Thymus (tissue), 11 donors: Measurements from ENCODE around the gene PCDHB12. TPM values are rescaled to one million over a fixed set of nuclear protein-coding genes. Genes with fewer than 3 reads are reported as not detected.
"Not testable (repeated sequence)": the region's sequence is repeated elsewhere in the genome, so short reads cannot be mapped to it uniquely, and the experiment has no call there.

ENCODE experiments used
- DNase-seq, 9 donors: peaks; one replicate each; pipeline ENCODE4 v3.0.0-alpha.2; 2013; ENCODE audit warnings: low spot score in 9 of 9, low read depth in 6 of 9, missing footprints in 1 of 9
- H3K27ac ChIP-seq, 2 donors: one replicate each; pipeline ENCODE4 v1.5.1; 2013; ENCODE audit warnings: control low read depth in 1 of 2, low read depth in 1 of 2, low read length in 1 of 2, mild to moderate bottlenecking in 1 of 2, moderate library complexity in 1 of 2
- H3K27me3 ChIP-seq, 2 donors: one replicate each; pipeline ENCODE4 v1.5.1; 2013; ENCODE audit warnings: low read length in 1 of 2; ENCODE audit not compliant: control insufficient read depth in 2 of 2, insufficient read depth in 1 of 2
- H3K36me3 ChIP-seq, 2 donors: one replicate each; pipeline ENCODE4 v1.5.1; 2013; ENCODE audit warnings: low read length in 1 of 2, mild to moderate bottlenecking in 1 of 2, moderate library complexity in 1 of 2; ENCODE audit not compliant: control insufficient read depth in 2 of 2, insufficient read depth in 2 of 2
- H3K4me1 ChIP-seq, 2 donors: one replicate each; pipeline ENCODE4 v1.5.1; 2013; ENCODE audit warnings: low read length in 2 of 2; ENCODE audit not compliant: control insufficient read depth in 2 of 2, insufficient read depth in 2 of 2
- H3K4me3 ChIP-seq, 2 donors: one replicate each; pipeline ENCODE4 v1.5.1; 2013; ENCODE audit warnings: low read length in 2 of 2, control low read depth in 1 of 2, mild to moderate bottlenecking in 1 of 2
- H3K9me3 ChIP-seq, 2 donors: one replicate each; pipeline ENCODE4 v1.5.1; 2013; ENCODE audit warnings: low read length in 1 of 2, mild to moderate bottlenecking in 1 of 2; ENCODE audit not compliant: control insufficient read depth in 2 of 2, insufficient read depth in 1 of 2
- WGBS: extraction: QIAGEN DNeasy Blood & Tissue Kit; methylation state at CpG from one replicate; pipeline ENCODE4 v1.1.7; 2013; 5-methylcytosine and 5-hydroxymethylcytosine counted together
- polyA plus RNA-seq: library from polyadenylated mRNA; stranded (reverse); fragments of 200-250 nt; gene quantifications from one replicate; pipeline ENCODE4 v1.2.3, GENCODE V29; 2013
- total RNA-seq: library from RNA; stranded (reverse); fragments of 120-200 nt; gene quantifications from one replicate; pipeline ENCODE4 v1.2.4, GENCODE V29; 2013
- donor health status: healthy.

The PCDHB12 gene
- total and polyA plus RNA-seq, 2 donors: 0.18 to 0.19 TPM

DNA sequence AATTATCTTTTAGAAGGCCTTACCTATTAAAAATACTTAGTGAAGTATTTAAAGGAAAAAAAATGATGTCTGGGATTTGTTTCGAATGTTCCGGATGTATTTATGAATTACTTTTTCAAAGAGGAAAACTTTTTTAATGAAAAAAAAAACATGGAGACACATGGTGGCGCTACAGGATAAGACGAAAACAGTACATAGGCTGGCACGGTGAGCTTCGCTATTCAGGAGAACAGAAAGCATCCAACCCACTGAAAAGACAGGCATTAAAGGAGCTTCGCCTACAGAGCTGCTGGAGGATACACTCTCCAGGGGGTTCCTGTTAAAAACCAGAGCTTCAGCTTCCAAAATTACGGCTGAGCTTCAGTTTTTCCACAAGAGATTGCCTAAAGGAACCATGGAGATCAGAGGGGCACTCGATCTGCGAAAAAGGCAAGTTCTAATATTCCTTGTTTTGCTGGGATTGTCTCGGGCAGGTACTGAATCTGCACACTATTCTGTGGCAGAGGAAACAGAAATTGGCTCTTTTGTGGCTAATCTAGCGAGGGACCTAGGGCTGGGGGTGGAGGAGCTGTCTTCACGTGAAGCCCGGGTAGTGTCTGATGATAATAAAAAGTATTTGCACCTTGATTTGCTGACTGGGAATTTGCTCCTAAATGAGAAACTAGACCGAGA, 14.7 kb downstream of the PCDHB12 start, which contains the start of gene PCDHB14:
PCDHB14 (plus strand) TSS at position 232 of the 672 bp plus-strand sequence; CDS start at position 395, 163 bp downstream.
- 29% methylated on average over 15 of the region's 15 CpGs for WGBS
- Histone ChIP-seq H3K27ac (no peak within 1 kb of the TSS), H3K4me3 (no peak within 1 kb of the TSS), H3K4me1 (no peaks in the 10 kb centered on the region), H3K9me3 (peaks cover 0 to 4% of the 10 kb centered on the region in 2 donors), H3K27me3 (peaks cover 0 to 31% of the 10 kb centered on the region in 2 donors), H3K36me3 (no peaks in the 10 kb centered on the region)
- peak in 3 of 9 donors; percentile 2 to 29 (median 6) for DNase-seq

DNA sequence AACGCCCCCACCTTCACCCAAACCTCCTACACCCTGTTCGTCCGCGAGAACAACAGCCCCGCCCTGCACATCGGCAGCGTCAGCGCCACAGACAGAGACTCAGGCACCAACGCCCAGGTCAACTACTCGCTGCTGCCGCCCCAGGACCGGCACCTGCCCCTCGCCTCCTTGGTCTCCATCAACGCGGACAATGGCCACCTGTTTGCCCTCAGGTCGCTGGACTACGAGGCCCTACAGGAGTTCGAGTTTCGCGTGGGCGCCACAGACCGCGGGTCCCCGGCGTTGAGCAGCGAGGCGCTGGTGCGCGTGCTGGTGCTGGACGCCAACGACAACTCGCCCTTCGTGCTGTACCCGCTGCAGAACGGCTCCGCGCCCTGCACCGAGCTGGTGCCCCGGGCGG, 16.3 kb downstream of the PCDHB12 start:
- H3K27ac ChIP-seq, H3K9me3 ChIP-seq, H3K4me1 ChIP-seq, DNase-seq, H3K36me3 ChIP-seq, H3K4me3 ChIP-seq: not testable (repeated sequence)
- 35% methylated on average over 35 of the region's 40 CpGs for WGBS
- H3K27me3 ChIP-seq: peaks cover 0 to 29% of the 10 kb centered on the region in 2 donors

DNA sequence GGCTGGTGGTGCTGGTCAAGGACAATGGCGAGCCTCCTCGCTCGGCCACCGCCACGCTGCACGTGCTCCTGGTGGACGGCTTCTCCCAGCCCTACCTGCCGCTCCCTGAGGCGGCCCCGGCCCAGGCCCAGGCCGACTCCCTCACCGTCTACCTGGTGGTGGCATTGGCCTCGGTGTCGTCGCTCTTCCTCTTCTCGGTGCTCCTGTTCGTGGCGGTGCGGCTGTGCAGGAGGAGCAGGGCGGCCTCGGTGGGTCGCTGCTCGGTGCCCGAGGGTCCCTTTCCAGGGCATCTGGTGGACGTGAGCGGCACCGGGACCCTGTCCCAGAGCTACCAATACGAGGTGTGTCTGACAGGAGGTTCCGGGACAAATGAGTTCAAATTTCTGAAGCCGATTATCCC, 16.9 kb downstream of the PCDHB12 start:
- not testable (repeated sequence) for DNase-seq, H3K4me3 ChIP-seq, H3K36me3 ChIP-seq, H3K4me1 ChIP-seq, H3K9me3 ChIP-seq, H3K27ac ChIP-seq
- H3K27me3 ChIP-seq: peaks cover 0 to 29% of the 10 kb centered on the region in 2 donors
- 43% methylated on average over 23 of the region's 30 CpGs for WGBS

DNA sequence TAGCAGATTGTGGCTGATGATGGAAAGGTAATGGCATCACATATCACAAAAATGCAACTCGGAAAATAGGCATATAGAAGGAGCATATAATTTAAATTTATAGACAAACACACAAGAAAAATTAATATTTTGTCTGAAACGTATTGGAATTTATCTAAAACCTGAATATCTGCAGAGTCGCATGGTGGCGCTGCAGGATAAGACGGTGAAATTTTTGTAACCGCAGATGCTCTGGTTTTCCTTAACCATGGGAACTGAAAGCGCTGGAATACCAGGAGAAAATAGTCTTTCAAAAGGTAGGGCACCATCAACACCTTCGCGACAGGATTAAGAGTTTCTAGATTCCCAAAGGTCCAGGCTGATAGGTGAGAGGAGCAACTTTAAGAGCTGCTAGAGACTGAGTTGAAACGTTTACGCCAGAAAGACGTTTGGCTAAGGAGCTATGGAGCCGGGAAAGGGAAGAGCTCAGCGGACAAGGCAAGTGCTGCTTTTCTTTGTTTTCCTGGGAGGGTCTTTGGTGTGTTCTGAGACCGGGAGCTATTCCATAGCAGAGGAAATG, 25.7 kb downstream of the PCDHB12 start:
- WGBS: 10% methylated on average over 15 of the region's 15 CpGs
- H3K9me3 ChIP-seq: peaks cover 2 to 7% of the 10 kb centered on the region in 2 donors
- no peaks in the 10 kb centered on the region for H3K36me3 ChIP-seq
- DNase-seq: no peak
- no peaks in the 10 kb centered on the region for H3K4me1 ChIP-seq
- H3K4me3 ChIP-seq: no peak overlapping the region
- peaks cover 0 to 27% of the 10 kb centered on the region in 2 donors for H3K27me3 ChIP-seq
- no peak overlapping the region for H3K27ac ChIP-seq

DNA sequence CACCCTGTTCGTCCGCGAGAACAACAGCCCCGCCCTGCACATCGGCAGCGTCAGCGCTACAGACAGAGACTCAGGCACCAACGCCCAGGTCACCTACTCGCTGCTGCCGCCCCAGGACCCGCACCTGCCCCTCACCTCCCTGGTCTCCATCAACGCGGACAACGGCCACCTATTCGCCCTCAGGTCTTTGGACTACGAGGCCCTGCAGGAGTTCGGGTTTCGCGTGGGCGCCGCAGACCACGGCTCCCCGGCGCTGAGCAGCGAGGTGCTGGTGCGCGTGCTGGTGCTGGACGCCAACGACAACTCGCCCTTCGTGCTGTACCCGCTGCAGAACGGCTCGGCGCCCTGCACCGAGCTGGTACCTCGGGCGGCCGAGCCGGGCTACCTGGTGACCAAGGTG, 27.4 kb downstream of the PCDHB12 start:
- H3K4me1 ChIP-seq, H3K27ac ChIP-seq, H3K36me3 ChIP-seq, H3K4me3 ChIP-seq, DNase-seq: not testable (repeated sequence)
- H3K9me3 ChIP-seq: peaks cover 2 to 10% of the 10 kb centered on the region in 2 donors
- 40% methylated on average over 40 of the region's 40 CpGs for whole genome bisulfite sequencing
- peaks cover 0 to 37% of the 10 kb centered on the region in 2 donors for H3K27me3 ChIP-seq

DNA sequence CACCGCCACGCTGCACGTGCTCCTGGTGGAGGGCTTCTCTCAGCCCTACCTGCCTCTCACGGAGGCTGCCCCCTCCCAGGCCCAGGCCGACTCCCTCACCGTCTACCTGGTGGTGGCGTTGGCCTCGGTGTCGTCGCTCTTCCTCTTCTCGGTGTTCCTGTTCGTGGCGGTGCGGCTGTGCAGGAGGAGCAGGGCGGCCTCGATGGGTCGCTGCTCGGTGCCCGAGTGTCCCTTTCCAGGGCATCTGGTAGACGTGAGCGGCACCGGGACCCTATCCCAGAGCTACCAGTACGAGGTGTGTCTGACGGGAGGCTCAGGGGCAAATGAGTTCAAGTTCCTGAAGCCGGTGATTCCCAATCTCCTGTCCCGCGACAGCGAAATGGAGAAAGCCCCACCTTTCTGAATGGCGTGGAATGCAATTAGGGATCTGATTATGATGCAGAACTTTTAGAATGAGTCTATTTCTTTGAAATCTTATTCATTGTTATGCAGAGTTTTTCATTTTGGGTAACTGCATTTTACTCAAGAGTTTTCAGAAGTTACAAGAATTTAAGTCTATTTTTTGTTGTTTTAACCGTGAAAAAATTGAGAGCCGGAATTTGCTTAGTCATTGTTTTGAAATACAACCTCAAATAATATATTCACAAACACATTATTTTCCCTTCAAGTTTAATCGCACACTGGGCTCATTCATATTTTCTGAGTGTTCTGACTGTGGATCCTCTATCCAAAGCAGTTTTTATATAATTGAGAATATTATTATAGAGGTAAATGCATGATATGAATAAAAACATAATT, 28.2 kb downstream of the PCDHB12 start:
- 30% methylated on average over 32 of the region's 32 CpGs for WGBS
- Histone ChIP-seq H3K4me1 (no peaks in the 10 kb centered on the region), H3K27ac (no peak overlapping the region), H3K36me3 (no peaks in the 10 kb centered on the region), H3K4me3 (no peak overlapping the region), H3K27me3 (peaks cover 0 to 45% of the 10 kb centered on the region in 2 donors), H3K9me3 (peaks cover 4 to 18% of the 10 kb centered on the region in 2 donors)
- no peak for DNase-seq

DNA sequence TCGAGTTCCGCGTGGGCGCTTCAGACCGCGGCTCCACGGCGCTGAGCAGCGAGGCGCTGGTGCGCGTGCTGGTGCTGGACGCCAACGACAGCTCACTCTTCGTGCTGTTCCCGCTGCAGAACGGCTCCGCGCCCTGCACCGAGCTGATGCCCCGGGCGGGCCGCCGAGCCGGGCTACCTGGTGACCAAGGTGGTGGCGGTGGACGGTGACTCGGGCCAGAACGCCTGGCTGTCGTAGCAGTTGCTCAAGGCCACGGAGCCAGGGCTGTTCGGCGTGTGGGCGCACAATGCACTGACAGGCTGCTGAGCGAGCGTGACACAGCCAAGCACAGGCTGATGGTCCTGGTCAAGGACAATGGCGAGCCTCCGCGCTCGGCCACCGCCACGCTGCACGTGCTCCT, 33.0 kb downstream of the PCDHB12 start:
- Histone ChIP-seq H3K9me3 (peaks cover 4 to 29% of the 10 kb centered on the region in 2 donors), H3K4me1 (no peaks in the 10 kb centered on the region), H3K27ac (no peak overlapping the region), H3K27me3 (peaks cover 0 to 30% of the 10 kb centered on the region in 2 donors), H3K36me3 (no peaks in the 10 kb centered on the region), H3K4me3 (no peak overlapping the region)
- 44% methylated on average over 43 of the region's 43 CpGs for WGBS
- no peak for DNase-seq

DNA sequence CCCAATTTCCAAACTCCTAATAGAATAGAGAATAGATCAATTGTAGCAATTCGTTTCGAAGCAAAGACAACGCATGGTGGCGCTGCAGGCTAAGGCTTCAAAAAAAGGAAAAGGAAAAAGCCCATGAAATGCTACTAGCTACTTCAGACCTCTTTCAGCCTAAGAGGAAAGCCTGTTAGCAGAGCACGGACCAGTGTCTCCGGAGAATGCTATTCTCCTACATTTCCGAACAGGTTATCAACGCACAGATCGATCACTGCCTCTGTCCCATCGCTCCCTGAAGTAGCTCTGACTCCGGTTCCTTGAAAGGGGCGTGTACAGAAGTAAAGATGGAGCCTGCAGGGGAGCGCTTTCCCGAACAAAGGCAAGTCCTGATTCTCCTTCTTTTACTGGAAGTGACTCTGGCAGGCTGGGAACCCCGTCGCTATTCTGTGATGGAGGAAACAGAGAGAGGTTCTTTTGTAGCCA, 36.8 kb downstream of the PCDHB12 start, which contains the start of gene PCDHB15:
PCDHB15 (plus strand) TSS at position 146 of the 468 bp plus-strand sequence; CDS start at position 330, 184 bp downstream.
- H3K27ac ChIP-seq: no peak within 1 kb of the TSS
- no peaks in the 10 kb centered on the region for H3K36me3 ChIP-seq
- no peaks in the 10 kb centered on the region for H3K4me1 ChIP-seq
- 15% methylated on average over 16 of the region's 16 CpGs for WGBS
- H3K9me3 ChIP-seq: peaks cover 7 to 41% of the 10 kb centered on the region in 2 donors
- no peak within 1 kb of the TSS for H3K4me3 ChIP-seq
- H3K27me3 ChIP-seq: peaks cover 0 to 26% of the 10 kb centered on the region in 2 donors
- DNase-seq: peak in 2 of 9 donors; percentile 10 to 29

DNA sequence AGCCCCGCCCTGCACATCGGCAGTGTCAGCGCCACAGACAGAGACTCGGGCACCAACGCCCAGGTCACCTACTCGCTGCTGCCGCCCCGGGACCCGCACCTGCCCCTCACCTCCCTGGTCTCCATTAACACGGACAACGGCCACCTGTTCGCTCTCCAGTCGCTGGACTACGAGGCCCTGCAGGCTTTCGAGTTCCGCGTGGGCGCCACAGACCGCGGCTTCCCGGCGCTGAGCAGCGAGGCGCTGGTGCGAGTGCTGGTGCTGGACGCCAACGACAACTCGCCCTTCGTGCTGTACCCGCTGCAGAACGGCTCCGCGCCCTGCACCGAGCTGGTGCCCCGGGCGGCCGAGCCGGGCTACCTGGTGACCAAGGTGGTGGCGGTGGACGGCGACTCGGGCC, 38.5 kb downstream of the PCDHB12 start:
- 59% methylated on average over 31 of the region's 42 CpGs for WGBS
- not testable (repeated sequence) for DNase-seq, H3K4me1 ChIP-seq, H3K36me3 ChIP-seq, H3K4me3 ChIP-seq, H3K27me3 ChIP-seq, H3K27ac ChIP-seq
- peaks cover 4 to 27% of the 10 kb centered on the region in 2 donors for H3K9me3 ChIP-seq
